CD4-positive, alpha-beta T cell treated with Interleukin-12 subunit alpha and Interleukin-12 subunit beta, for 1 hour (primary cell): ENCODE data around the gene ZSWIM2.
"Not testable (repeated sequence)": the region's sequence is repeated elsewhere in the genome, so short reads cannot be mapped to it uniquely, and the experiment has no call there.

Experiments
- DNase-seq: peaks from one replicate; pipeline ENCODE4 v3.0.0-alpha.2; 2020

The ZSWIM2 gene, protein sequence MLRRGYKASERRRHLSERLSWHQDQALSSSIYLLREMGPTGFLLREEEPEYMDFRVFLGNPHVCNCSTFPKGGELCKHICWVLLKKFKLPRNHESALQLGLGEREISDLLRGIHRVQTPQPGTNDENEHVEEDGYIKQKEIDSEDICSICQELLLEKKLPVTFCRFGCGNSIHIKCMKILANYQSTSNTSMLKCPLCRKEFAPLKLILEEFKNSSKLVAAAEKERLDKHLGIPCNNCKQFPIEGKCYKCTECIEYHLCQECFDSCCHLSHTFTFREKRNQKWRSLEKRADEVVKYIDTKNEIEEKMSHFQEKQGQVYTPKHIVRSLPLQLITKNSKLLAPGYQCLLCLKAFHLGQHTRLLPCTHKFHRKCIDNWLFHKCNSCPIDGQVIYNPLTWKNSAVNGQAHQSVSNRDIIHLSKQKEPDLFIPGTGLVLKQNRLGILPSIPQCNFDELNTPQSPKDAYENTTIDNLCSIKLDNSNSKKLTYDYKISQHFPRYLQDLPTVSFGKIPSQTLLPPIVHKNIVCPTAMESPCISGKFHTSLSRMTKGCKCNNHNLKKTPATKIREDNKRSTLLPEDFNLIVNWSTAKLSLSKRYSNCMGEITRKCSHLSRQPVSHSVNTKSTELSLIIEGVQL

DNA sequence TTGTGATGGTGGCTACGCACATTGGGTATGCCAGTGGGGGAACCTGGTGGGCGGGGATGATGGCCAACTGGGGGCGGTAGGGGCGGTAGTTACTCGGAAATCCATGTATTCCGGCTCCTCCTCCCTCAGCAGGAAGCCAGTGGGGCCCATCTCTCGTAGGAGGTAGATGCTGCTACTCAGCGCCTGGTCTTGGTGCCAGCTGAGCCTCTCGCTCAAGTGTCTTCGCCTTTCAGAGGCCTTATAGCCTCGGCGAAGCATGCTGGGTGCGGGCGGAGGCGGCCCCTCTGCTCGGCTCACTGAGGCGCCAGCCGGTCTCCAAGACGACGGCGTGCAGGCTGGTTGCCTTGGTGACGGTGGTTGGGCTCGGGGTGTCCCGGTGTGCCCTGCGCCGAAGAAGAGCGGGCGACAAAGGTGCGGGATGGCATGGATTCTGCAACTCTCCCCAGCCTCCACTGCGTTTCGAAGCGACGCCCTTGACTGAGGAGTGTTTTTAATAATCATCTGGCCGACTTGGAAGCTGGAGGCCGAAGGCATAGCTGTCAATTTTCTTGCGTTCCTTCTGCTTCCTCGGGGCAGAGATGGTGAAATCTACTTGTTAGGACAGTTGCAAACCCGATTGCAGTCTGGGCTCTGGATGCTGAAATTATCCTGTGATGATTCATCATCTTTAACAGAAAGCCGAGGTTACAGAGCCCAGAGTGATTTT, at the start of gene ZSWIM2:
TSS of gene ZSWIM2 (minus strand) at position 298 of the 706 bp plus-strand sequence. CDS start at position 258, 40 bp downstream.
- peak; percentile 5 for DNase-seq

DNA sequence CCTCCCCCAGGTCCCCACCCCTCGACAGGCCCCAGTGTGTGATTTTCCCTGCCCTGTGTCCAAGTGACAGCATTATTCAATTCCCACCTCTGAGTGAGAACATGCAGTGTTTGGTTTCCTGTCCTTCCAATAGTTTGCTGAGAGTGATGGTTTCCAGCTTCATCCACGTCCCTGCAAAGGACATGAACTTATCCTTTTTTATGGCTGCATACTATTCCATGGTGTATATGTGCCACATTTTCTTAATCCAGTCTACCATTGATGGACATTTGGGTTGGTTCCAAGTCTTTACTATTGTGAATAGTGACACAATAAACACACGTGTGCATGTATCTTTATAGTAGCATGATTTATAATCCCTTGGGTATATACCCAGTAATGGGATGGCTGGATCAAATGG, 47.2 kb upstream of the ZSWIM2 start:
- DNase-seq, result not testable (repeated sequence)

DNA sequence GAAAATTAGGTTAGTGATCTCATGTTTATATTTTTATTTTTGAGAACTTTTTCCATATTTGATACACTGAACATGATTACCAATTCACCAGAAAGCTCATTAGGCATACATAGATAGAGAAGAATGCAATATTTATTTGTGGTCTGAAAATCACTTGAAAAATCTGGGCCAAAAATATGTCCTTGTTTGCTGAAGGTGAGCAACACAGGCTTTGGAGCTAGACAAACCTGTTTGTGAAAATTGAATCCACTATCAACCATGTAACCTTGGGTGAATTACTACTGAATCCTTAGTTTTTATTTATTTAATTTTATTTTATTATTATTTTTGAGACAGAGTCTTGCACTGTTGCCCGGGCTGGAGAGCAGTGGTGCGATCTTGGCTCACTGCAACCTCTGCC, 46.5 kb upstream of the ZSWIM2 start:
- no peak for DNase-seq

DNA sequence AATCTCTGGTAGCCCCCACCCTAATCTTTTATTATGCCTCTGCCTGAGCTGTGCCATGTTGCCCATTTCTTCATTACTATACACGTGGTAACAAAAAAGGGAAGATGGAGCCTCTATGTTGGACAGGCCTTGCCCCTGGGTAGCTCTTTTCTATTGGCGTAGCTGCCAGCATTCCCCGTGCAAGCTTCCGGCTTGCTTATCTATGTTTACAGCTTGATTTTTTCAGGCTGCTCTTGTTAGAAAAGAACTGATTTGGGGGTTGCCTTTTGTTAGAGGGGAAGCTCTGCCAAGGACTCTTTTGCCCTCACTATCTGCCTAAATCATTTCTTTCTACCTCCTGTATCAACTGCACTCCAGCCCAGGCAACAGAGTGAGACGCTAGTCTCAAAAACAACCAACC, 45.5 kb upstream of the ZSWIM2 start:
- no peak for DNase-seq

DNA sequence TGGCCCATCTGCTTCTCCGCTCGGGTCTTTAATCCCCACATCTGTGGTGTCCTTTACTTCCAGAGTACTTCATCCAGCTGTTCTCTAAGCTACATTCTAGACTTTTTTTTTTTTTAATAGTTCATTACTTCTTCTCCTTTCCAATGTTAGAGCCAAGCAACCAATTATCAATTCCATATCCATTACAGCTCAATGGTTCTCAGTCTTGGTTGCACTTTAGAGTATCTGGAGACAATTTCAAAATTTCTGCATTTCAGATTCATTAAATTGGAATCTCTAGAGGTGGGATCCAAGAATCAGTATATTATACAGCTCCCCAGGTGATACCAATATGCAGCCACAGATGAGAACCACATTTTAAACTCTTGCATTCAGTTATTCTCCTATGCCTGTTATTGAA, 43.9 kb upstream of the ZSWIM2 start:
- no peak for DNase-seq

DNA sequence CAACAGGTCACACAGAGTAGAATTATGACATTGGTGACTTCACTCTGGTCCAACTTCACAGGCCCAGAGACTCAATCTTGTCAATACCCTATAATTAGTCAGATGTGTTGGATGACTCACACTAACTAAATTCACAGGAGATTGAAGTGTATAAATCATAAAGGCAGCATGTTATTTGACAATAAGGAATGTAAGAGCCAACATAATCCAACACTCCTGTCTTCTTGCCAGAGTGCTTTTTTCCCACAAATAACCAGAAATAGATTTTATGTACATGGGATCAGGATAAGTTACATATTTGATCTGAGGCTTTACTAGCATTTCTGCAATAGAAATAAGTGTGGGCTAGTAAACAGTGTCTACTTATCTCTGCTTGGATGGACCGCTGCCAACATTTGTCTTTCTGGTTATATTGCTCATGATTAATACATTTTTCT, 42.2 kb upstream of the ZSWIM2 start:
- DNase-seq, result no peak

DNA sequence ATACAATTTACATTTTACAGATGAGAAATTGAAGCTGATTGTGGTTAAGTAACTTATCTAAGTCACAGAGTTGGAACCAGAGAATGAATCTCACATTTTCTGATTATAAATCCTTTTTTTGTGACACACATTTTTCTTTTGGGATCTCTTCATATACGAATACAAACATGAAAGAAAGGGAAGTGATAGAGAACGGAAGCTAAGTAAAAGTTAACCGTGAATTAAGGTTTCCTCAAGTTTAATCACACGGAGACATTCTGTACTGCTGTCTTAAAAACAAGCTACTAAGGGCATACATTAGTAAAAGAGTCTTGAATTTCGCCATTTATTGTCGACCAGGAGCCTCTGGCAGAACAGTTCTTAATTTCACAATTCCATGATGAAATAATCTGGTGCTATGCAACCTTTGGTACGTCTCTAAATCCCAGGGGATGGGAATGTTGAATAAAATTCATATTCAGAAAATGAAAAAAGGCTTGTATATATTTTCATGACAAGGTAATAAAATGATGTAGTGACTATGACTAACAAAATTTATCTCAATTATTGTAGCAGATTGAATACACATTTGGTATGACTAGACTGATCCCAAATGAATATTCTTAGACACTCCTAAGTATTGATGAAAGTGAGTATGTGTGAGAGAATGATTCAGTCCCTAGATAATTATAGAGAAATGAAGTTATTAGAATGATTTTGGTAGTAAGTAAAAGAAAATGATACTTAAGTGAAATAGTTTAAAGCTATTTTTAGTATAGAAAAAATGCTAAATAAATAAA, 40.3 kb upstream of the ZSWIM2 start:
- no peak for DNase-seq

DNA sequence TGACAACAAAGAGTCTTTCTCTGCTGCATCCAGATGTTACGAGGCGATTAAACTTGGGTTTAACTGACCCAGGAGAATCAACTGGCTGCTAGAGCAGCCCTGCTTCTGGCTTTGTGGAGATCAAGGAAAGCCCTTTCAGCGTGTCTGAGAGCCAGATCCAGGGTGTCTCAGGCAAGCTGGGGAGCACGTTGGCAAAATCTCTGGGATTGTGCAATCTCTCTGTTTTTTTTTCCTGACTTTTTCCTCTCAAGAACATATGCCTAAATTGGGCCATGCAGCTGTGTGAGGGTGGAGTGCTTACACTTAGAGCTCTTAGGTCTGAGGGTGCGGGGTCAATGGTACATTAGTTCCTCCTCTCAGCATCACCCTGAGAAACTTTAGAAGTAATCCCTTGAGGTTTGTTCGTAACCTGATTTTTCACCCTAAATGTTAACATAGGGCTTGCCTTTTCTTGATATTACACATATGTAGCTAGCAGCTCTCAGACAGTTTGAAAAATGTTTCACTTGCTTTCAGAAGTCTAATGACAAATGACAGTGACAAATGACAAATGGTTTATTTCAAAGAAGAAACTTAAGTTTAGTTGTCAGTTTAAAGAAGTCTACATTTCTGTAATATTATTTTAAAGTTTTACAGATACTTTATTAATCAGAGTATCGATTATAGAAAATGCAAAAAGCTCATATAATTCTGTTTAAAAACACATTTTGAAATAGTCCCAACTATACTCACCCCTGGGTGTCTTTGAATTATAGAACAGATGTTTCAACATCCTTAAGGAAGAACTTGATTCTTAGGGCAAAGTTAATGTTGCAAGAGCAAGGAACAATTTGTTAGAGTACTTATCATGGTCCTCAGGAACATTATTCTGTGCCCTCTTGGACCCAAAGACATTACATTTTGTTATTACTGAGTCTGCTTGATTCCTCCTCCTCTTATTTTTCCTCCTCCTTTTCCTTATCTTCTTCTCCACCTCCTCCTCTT, 38.4 kb upstream of the ZSWIM2 start:
- DNase-seq, result no peak

DNA sequence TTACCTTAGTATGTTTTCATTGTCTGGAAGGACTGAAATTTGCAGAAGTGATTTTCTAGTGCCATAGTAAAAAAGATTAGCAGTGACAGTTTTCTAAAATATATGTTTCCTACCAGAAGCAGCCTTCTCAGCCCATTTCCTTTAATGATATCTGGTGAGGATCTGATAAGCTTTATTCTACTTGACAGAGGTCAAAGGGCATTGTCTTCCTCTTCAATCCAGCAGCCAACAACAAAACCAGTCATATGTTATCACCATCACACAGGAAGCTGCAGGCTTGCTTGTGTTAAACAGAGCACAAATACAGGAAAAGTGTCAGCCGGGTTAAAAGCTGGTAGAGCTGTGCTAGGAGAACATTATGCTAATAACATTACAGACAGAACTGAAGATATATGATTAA, 35.6 kb upstream of the ZSWIM2 start:
- no peak for DNase-seq

DNA sequence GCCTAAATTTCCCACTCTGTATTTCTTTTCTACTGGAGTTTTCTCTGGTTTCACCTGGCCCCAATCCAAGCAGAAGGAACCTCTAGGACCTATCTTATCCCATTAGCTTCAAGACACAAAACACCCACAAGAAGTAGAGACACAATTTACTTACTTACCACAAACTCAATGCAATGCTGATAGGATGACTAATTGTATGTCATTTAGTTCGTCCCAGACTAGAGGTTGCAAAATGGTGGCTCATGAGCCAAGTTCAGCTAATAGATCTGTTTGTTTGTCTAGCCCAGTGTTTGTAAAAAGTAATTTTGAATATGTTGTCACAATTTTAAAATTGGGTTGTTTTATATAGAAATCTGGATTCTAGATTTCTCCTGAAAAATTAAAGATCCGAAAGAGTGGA, 34.7 kb upstream of the ZSWIM2 start:
- no peak for DNase-seq

DNA sequence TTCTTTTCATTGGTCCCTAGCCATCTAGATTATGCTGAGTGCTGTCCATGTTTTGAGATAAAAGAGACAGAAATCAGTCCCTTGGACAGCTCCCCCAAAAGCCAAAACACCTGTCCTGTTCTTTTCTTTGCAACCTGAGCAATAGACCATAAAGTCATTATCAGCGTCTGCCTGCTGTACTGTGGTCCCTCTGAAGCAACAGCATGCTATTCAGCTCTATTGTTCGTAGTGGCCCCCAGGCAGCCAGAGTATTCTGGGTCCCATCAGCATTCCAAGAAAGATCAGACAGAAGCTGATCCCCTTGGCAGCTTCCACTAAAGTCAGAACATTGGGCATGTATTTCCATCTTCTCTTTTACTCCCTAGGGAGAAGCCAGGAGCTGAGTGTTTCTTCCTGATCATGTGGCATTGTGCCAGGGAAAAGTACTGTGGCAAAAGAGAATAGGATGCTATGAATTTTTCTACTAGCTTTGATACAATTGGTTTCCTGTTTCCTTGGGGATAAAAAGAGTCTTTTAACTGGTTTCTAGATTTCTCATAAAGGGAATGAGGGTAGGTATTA, 33.6 kb upstream of the ZSWIM2 start:
- no peak for DNase-seq

DNA sequence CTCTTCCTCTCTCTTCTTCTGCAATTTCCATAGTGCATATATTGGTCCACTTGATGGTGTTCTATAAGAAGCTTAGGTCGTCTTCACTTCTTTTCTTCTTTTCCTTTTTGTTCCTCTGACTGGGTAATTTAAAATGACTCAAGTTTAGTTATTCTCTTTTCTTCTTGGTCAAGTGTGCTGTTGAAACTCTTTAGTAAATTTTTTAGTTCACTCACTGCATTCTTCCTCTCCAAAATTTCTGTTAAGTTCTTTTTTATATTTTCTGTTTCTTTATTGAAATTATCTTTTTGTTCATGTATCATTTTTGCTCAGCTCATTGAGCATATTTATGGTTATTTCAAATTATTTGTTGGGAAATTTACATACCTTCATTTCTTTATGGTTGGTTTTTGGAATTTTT, 32.7 kb upstream of the ZSWIM2 start:
- DNase-seq, result no peak

DNA sequence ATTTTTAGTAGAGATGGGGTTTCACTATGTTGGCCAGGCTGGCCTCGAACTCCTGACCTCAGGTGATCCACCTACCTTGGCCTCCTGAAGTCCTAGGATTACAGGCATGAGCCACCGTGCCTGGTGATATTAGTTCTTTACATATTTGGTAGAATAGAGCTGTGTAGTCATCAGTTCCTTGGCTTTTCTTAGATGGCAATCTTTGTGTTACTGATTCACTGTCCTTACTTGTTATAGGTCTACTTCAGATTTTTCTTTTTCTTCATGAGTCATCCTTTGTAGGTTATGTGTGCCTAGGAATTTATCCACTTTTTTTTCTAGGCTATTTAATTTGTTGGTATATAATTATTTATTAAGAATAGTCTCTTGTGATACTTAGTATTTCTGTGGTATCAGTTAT, 30.3 kb upstream of the ZSWIM2 start:
- DNase-seq, result no peak

DNA sequence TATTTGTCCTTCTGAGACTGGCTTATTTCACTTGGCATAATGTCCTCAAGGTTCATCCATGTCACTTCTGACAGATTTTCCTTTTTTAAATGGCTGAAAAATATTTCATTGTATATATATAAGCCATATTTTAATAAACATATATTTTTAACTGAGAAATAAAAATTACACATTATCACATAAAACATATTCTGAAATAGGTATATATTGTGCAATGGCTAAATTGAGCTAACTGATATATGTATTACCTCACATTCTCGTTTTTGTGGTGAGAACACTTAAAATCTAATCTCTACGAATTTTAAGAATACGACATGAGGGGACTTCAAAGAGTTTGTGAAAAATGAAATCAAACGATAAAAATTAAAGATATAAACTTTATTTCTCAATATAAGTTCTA, 25.7 kb upstream of the ZSWIM2 start:
- no peak for DNase-seq

DNA sequence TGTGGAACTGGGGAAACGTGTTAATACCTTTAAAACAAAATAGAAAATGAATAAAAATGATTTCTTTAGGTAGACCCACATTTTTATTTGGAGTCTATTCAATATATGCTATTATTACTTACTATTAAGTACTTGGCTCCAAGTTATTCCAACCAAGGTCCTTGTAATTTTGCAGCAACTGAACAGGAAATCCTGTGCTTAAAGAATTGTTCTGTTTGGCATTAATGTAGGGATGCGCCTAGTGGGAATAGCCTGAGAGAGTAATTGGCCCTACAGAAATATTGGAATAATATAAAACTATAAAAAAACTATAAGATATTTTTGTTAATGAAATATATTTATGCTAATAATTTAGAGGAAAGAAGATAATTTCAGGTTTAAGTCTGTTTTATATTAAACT, 22.9 kb upstream of the ZSWIM2 start:
- DNase-seq, result no peak

DNA sequence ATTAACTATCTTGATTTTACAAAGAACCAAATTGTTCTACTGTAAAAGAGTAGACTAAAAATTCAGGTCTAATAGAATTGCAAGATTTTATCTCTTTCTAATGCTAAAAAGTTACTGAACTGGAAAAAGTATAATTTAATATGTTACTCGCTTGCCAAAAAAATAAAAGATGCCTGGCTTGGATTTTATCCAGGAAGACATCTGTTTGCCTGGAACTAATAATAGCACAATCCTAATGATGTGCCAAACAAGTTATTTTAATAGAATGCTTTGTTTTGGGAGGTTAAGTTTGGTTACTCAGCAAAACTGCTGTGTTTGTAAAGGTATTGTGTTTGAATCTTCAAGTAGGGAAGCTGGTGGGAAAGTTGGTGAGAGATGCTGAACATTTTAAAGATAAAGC, 19.4 kb upstream of the ZSWIM2 start:
- DNase-seq, result no peak

DNA sequence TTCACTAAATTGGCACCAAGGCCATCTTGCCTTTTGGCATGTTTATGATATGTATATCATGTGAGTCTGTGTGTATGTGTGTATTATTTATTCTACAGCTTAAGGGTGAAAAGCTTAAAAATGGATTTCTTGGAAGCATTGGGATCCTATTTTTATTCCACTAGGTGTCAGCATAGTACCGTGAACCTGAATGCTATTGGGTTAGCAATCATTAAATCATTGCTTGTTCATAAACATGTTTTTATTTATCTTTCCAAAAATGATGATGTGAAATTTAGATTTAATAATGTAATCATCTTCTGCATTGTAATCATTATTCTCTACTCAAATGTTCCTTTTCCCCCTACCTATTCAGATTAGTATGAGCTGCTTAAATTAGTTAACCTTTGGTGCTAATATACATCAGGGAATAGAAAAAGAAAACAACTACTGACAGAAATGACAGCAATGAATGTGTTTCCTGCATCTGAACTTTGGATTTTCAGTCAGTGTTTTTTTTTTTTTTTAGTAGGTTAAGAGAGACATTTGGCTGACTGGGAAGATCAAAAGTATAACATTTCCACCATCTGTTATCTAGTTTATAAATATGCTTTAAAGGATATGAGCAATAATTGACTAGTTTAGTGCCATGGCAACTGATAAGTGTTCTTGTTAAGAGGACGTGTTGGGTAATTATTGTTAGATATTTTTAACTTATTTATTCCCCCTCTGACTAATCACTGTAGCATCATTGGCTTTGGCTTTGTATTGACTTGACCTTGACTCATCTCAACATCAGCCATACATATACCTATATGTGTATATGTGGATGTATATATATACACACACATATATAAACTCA, 14.1 kb upstream of the ZSWIM2 start:
- no peak for DNase-seq

DNA sequence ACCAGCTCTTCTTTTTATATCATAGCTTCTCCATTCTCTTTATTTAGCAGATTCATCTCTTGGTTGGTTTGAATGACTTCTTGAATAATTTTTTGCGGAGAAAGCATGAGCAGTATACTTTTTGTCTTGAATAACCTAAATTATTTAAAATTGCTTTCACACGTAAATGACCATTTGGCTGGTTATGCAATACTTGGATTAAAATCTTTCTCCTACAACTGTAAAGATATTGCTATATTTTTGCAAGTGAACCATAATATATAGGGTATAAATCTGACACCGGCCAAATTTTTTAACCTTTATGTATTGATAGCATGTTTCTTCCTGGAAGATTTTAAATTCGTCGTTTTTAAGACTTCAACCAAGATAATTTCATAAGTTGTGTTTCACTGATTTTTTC, 6.2 kb upstream of the ZSWIM2 start:
- DNase-seq, result no peak

DNA sequence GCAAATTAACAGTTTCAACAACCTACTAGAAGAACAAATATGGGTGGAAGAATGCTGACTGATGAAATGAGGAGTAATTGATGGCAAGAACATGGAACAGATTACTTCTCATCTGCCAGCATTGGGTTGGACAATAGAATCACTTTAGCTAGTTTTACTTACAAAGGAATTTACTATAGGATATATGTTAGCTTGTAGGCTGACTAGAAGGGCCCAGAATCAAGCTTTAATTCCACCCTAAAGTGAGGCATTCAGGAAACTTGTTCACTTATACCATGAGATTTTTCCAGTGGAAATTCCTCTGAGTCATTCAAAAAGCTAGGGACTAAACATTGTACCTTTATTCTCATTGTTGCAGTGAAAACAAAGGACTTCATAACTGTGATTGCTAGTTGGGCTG, 5.0 kb upstream of the ZSWIM2 start:
- DNase-seq, result no peak

DNA sequence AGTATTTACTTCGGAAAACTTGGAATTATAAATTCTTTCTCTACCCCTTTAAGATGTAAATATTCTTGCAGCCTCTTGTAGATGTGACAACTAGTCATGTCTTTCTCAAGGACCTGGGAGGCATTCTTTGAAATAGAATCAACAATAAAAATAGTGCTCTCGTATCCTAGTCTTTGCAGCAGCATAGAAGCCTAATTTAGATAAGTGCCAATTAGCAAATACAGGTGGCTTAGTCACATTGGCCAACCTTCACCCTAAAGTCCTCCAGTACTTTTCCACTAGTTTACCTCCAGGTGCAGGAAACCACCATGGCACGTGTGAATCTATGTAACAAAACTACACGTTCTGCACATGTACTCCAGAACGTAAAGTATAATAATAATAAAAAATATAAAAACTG, 3.5 kb upstream of the ZSWIM2 start:
- no peak for DNase-seq

DNA sequence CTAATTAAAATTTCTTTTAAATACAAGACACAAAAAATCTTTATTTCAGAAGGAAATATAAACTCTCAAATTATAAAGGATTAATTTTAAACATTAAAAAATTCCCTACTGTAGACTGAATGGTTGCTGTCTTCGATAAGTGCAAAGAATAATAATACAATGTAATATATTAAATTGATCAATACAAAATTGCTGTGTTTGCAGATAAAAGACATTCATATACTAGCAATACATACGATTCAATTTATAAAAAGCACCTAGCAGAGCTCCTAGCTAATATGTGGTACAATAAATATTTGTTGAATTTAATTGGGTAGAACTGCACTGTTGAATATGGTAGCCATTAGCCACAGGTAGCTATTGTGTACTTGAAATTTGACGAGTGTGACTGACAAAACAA, 6.6 kb downstream of the ZSWIM2 start:
- DNase-seq, result no peak
